Thyroid gland (tissue), 4 donors: ENCODE measurements around the gene EPS15. TPM values are rescaled to one million over a fixed set of nuclear protein-coding genes. Genes with fewer than 3 reads are reported as not detected.
"Not testable (repeated sequence)": the region's sequence is repeated elsewhere in the genome, so short reads cannot be mapped to it uniquely, and the experiment has no call there.

Experiments
- DNase-seq, 2 donors: peaks; one replicate each; pipeline ENCODE4 v3.0.0-alpha.2; 2019
- H3K27ac ChIP-seq, 3 donors: fragments of 200-600 bp; sonication (generic); 1 replicate in 2 of 3; 2 replicates in 1 of 3; pipeline ENCODE4 v1.5.1; 2016 to 2019; ENCODE audit warnings: mild to moderate bottlenecking in 1 of 3, moderate library complexity in 1 of 3
- H3K27me3 ChIP-seq: fragments of 200-600 bp; sonication (generic); one replicate; pipeline ENCODE4 v1.5.1; 2019
- H3K36me3 ChIP-seq, 2 donors: fragments of 200-600 bp; sonication (generic); one replicate each; pipeline ENCODE4 v1.5.1; 2016 to 2019
- H3K4me1 ChIP-seq, 2 donors: fragments of 200-600 bp; sonication (generic); one replicate each; pipeline ENCODE4 v1.5.1; 2017 to 2019
- H3K4me3 ChIP-seq, 3 donors: fragments of 200-600 bp; sonication (generic); replicated peaks in 1 of 3; 1 replicate in 2 of 3; 2 replicates in 1 of 3; pipeline ENCODE4 v1.5.1; 2016; ENCODE audit warnings: mild to moderate bottlenecking in 1 of 3
- H3K9me3 ChIP-seq: fragments of 200-600 bp; sonication (generic); one replicate; pipeline ENCODE4 v1.5.1; 2017
- POLR2A ChIP-seq, 2 donors: fragments of 450-650 bp; IDR thresholded peaks; one replicate each; pipeline ENCODE4 v1.6.1; 2017; ENCODE audit warnings: antibody characterized with exemption in 2 of 2, mild to moderate bottlenecking in 2 of 2, moderate library complexity in 1 of 2
- WGBS, 2 donors: methylation state at CpG; one replicate each; pipeline ENCODE4 v1.1.5; 2017; 5-methylcytosine and 5-hydroxymethylcytosine counted together
- intact Hi-C: fragments of 100-400 bp; cut with DNase I; formaldehyde crosslinking; loops from one replicate; pipeline ENCODE4 v1.15.1; 2023
- total RNA-seq, 4 donors: library from RNA; depleted of rRNA; stranded (reverse); fragments of >200 nt; gene quantifications; one replicate each; pipeline ENCODE4 v1.2.3, GENCODE V29; 2016
- TF ChIP-seq, protein P1 (sequence below), 6 experiments: fragments of 200-600 bp in 3 of 6; fragments of 450-650 bp in 3 of 6; sonication (generic) in 3 of 6; IDR thresholded peaks; one replicate each; pipeline ENCODE4 v1.5.1; 2016 to 2019; ENCODE audit warnings: antibody characterized with exemption in 6 of 6, mild to moderate bottlenecking in 2 of 6, inconsistent platforms in 1 of 6, moderate library complexity in 1 of 6

The EPS15 gene
- total RNA-seq, 4 donors from 2014 or later = 88.0 to 128 (median 102) TPM

DNA sequence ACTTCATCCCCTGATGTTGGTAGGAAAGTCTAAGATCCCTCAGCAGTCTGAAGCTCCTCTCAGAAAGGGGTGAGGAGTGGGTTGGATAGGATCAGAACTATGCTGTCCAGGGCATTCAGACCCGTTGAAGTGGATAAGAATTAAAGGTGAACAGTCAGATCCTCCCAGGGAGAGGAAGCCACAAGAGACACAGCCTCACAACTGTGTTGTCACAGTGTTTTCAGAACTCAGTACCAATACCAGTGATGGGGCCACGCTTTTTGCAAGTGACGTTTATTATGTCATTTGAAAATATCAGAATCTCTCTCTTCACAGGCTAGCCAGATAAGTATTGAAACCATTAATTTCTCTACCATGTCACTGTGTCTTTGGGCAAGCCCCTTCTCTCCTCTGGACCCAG is 15.4 kb upstream of the EPS15 start:
- Histone ChIP-seq H3K27ac (no peak overlapping the region), H3K9me3 (no peaks in the 10 kb centered on the region), H3K27me3 (no peaks in the 10 kb centered on the region), H3K4me3 (no peak overlapping the region), H3K36me3 (no peaks in the 10 kb centered on the region), H3K4me1 (no peaks in the 10 kb centered on the region)
- intact Hi-C loops = no loop called here
- DNase-seq = no peak
- no peak for TF ChIP-seq POLR2A (IDR thresholded peaks at IDR 0.05)
- TF ChIP-seq, protein P1, sequence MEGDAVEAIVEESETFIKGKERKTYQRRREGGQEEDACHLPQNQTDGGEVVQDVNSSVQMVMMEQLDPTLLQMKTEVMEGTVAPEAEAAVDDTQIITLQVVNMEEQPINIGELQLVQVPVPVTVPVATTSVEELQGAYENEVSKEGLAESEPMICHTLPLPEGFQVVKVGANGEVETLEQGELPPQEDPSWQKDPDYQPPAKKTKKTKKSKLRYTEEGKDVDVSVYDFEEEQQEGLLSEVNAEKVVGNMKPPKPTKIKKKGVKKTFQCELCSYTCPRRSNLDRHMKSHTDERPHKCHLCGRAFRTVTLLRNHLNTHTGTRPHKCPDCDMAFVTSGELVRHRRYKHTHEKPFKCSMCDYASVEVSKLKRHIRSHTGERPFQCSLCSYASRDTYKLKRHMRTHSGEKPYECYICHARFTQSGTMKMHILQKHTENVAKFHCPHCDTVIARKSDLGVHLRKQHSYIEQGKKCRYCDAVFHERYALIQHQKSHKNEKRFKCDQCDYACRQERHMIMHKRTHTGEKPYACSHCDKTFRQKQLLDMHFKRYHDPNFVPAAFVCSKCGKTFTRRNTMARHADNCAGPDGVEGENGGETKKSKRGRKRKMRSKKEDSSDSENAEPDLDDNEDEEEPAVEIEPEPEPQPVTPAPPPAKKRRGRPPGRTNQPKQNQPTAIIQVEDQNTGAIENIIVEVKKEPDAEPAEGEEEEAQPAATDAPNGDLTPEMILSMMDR (IDR thresholded peaks at IDR 0.05) = no peak
- 66 to 72% methylated on average over 3 of the region's 3 CpGs for WGBS, 2 donors

DNA sequence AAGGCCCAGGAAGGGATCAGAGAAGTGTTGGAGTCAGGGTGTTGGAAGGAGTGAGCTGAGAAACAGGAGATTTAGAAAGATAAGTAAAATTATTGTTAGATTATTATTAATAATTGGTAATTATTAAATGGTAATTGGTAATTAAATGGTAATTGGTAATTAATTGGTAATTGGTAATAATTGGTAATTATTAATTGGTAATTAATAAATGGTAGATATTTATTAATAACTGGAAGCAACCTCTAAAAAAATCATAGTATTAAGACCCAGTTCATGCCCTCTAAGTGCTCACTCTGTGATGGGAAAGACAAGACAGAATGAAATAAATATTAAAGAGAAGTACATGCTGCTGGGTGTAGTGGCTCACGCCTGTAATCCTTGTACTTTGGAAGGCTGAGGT is 13.8 kb upstream of the EPS15 start:
- Histone ChIP-seq H3K36me3 (no peaks in the 10 kb centered on the region), H3K4me1 (no peaks in the 10 kb centered on the region), H3K27ac (no peak overlapping the region), H3K27me3 (no peaks in the 10 kb centered on the region), H3K9me3 (no peaks in the 10 kb centered on the region), H3K4me3 (no peak overlapping the region)
- WGBS, 2 donors = 91 to 96% methylated on average over 1 of the region's 1 CpG
- DNase-seq = no peak
- intact Hi-C loops = no loop called here
- no peak for TF ChIP-seq POLR2A (IDR thresholded peaks at IDR 0.05)
- TF ChIP-seq, protein P1 (IDR thresholded peaks at IDR 0.05) = no peak

DNA sequence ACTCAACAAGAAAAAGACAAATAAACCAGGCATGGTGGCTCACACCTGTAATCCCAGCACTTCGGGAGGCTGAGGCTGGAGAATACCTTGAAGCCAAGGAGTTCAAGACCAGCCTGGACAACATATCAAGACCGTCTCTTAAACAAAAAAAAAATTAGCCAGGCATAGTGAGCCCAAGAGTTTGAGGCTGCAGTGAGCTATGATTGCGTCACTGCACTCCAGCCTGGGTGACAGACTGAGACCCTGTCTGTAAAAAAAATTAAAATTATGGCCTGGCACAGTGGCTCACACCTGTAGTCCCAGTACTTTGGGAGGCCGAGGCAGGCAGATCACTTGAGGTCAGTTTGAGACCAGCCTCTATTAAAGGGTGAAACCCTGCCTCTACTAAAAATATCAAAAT is 11.4 kb upstream of the EPS15 start:
- H3K4me3 ChIP-seq, DNase-seq, H3K36me3 ChIP-seq, H3K27me3 ChIP-seq, intact Hi-C loops, H3K27ac ChIP-seq, H3K9me3 ChIP-seq, H3K4me1 ChIP-seq: not testable (repeated sequence)
- WGBS, 2 donors = 92 to 93% methylated on average over 4 of the region's 4 CpGs

DNA sequence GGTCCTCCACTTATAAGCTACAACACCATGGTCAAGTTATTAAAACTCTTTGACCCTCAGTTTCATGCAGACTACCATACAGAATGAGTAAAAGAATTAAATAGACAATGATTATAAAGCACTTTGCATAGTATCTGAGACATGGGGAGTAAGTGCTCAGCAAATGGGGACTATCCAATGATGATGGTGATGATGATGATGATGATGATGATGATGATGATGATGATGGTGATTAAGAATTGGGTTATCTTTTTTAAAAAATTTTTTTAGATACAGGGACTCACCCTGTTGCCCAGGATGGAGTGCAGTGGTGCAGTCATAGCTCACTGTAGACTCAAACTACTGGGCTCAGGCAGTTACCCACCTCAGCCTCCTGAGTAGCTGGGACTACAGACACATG is 8.1 kb upstream of the EPS15 start:
- H3K27ac ChIP-seq = no peak overlapping the region
- intact Hi-C loops = no loop called here
- DNase-seq = no peak
- no peaks in the 10 kb centered on the region for H3K9me3 ChIP-seq
- no peaks in the 10 kb centered on the region for H3K36me3 ChIP-seq
- H3K4me3 ChIP-seq = no peak overlapping the region
- no peak for TF ChIP-seq POLR2A (IDR thresholded peaks at IDR 0.05)
- TF ChIP-seq, protein P1 (IDR thresholded peaks at IDR 0.05) = no peak
- H3K27me3 ChIP-seq = no peaks in the 10 kb centered on the region
- no peaks in the 10 kb centered on the region for H3K4me1 ChIP-seq

DNA sequence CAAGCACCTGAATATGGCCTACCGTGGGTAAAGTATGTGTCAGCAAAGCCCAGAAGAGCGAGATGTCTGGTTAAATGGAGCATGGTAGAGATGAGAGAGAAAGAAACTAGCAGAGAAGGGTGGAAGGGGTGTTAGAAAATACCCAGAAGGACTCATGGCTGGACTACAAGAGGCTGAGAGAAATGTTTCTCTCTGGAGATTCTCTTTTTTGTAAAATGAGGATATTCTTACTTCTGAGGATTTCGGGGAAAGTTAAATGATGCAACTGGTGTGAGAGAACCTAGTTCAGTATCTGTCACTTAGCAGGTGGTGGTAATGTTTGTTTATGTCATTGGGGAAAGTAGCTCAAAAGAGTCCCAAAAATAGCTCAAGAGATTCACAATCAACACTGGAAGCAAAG is 7.2 kb upstream of the EPS15 start:
- H3K9me3 ChIP-seq = no peaks in the 10 kb centered on the region
- no peak overlapping the region for H3K4me3 ChIP-seq
- no peak for TF ChIP-seq POLR2A (IDR thresholded peaks at IDR 0.05)
- TF ChIP-seq, protein P1 (IDR thresholded peaks at IDR 0.05) = no peak
- no peaks in the 10 kb centered on the region for H3K27me3 ChIP-seq
- WGBS, 2 donors = 92 to 97% methylated on average over 3 of the region's 3 CpGs
- H3K36me3 ChIP-seq = no peaks in the 10 kb centered on the region
- intact Hi-C loops = no loop called here
- H3K27ac ChIP-seq = no peak overlapping the region
- no peak for DNase-seq
- H3K4me1 ChIP-seq = no peaks in the 10 kb centered on the region

DNA sequence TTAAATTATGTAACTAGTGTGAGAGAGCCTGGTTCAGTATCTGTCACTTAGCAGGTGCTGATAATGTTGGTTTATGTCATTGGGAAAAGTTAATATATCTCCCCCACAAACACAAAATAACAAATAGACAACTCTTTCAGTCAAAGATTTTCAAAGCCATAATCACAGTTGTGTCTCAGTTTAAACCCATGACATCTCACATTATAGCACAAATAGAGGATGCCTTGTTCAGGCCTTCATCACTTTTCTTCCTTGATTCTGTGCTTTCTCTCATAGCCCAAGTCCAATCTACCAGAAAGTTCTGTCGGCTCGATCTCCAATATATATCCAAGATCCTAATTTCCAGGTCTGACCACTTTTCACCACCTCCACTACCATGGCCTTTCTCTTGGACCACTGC is 6.2 kb upstream of the EPS15 start:
- no peak for DNase-seq
- no peaks in the 10 kb centered on the region for H3K4me1 ChIP-seq
- 92 to 96% methylated on average over 2 of the region's 2 CpGs for WGBS, 2 donors
- TF ChIP-seq POLR2A (IDR thresholded peaks at IDR 0.05) = no peak
- TF ChIP-seq, protein P1 (IDR thresholded peaks at IDR 0.05) = no peak
- intact Hi-C loops = no loop called here
- no peak overlapping the region for H3K4me3 ChIP-seq
- no peaks in the 10 kb centered on the region for H3K36me3 ChIP-seq
- H3K27ac ChIP-seq = no peak overlapping the region
- H3K27me3 ChIP-seq = no peaks in the 10 kb centered on the region
- no peaks in the 10 kb centered on the region for H3K9me3 ChIP-seq
